Colon (tissue), 2 donors: Measurements from ENCODE around the gene CD164L2.
"Not testable (repeated sequence)": the region's sequence is repeated elsewhere in the genome, so short reads cannot be mapped to it uniquely, and the experiment has no call there.

ENCODE experiments used
- FAIRE-seq: peaks from 2 replicates; lab custom pipeline; 2012; peaks lifted over from hg19 to GRCh38; lab: Jason Lieb, UNC
- donor health status: control.
- donor health status: control.

The CD164L2 gene

GRCh38 chr1:27384797-27385196, 1.7 kb upstream of the CD164L2 start:
- FAIRE-seq, result not testable (repeated sequence)

GRCh38 chr1:27383661-27384060, 528 bp upstream of the CD164L2 start:
- FAIRE-seq, result no peak

- no peak for FAIRE-seq
These were observed 967 bp downstream of the CD164L2 start for GRCh38 chr1:27381969-27382762.

GRCh38 chr1:27380766-27381733, 2.1 kb downstream of the CD164L2 start:
- no peak for FAIRE-seq

- FAIRE-seq, result no peak
These were observed 2.9 kb downstream of the CD164L2 start for GRCh38 chr1:27380224-27380623.

GRCh38 chr1:27379564-27380122, 3.5 kb downstream of the CD164L2 start:
- no peak for FAIRE-seq

- FAIRE-seq, result no peak
These were observed 5.2 kb downstream of the CD164L2 start for GRCh38 chr1:27377760-27378495.

- FAIRE-seq, result no peak
These were observed 8.6 kb downstream of the CD164L2 start, which contains the start of gene FCN3 for GRCh38 chr1:27374362-27375086. Gene FCN3, minus strand, starts transcription at chr1:27374824. Its CDS starts 6 bp downstream, at chr1:27374818.

GRCh38 chr1:27372808-27373690, 10.1 kb downstream of the CD164L2 start:
- FAIRE-seq, result no peak

GRCh38 chr1:27372022-27372807, 10.9 kb downstream of the CD164L2 start:
- no peak for FAIRE-seq

- no peak for FAIRE-seq
These were observed 14.1 kb downstream of the CD164L2 start for GRCh38 chr1:27368869-27369582.

GRCh38 chr1:27367160-27367650, 15.9 kb downstream of the CD164L2 start:
- no peak for FAIRE-seq

GRCh38 chr1:27366411-27367159, 16.5 kb downstream of the CD164L2 start, which contains the start of gene MAP3K6:
Gene MAP3K6, minus strand, starts transcription at chr1:27366961. Its CDS starts 364 bp downstream, at chr1:27366597.
- FAIRE-seq, result no peak

- FAIRE-seq, result no peak
These were observed 17.1 kb downstream of the CD164L2 start for GRCh38 chr1:27366113-27366410.

GRCh38 chr1:27365372-27366112, 17.6 kb downstream of the CD164L2 start:
- no peak for FAIRE-seq

GRCh38 chr1:27364696-27365371, 18.3 kb downstream of the CD164L2 start:
- FAIRE-seq, result no peak
